Ishikawa (cell line): ENCODE results near the gene PLEKHN1.

ENCODE experiments used
- CEBPB ChIP-seq: IDR thresholded peaks from 2 replicates; pipeline ENCODE4 v1.6.1; 2012
- EP300 ChIP-seq: IDR thresholded peaks from 2 replicates; pipeline ENCODE4 v1.6.1; 2012; ENCODE audit warnings: borderline replicate concordance
- FOXM1 ChIP-seq: IDR thresholded peaks from 2 replicates; pipeline ENCODE4 v1.6.1; 2012; ENCODE audit warnings: low read depth, borderline replicate concordance
- MAX ChIP-seq: IDR thresholded peaks from 2 replicates; pipeline ENCODE4 v1.6.1; 2012
- NFIC ChIP-seq: IDR thresholded peaks from 2 replicates; pipeline ENCODE4 v1.6.1; 2012
- RAD21 ChIP-seq: IDR thresholded peaks from 2 replicates; pipeline ENCODE4 v1.6.1; 2012; ENCODE audit warnings: low read depth
- REST ChIP-seq: IDR thresholded peaks from 2 replicates; pipeline ENCODE4 v1.6.1; 2012; ENCODE audit warnings: low read depth, mild to moderate bottlenecking
- TCF12 ChIP-seq: IDR thresholded peaks from 2 replicates; pipeline ENCODE4 v1.6.1; 2012; ENCODE audit warnings: low read depth
- TEAD4 ChIP-seq: IDR thresholded peaks from 2 replicates; pipeline ENCODE4 v1.6.1; 2012
- ZBTB7A ChIP-seq: IDR thresholded peaks from 2 replicates; pipeline ENCODE4 v1.6.1; 2012; ENCODE audit warnings: low read depth

- peak; percentile 55; the same call in 1 of the 2 replicates for TF ChIP-seq MAX
- TF ChIP-seq REST, result no peak
- no peak for TF ChIP-seq CEBPB
- no peak for TF ChIP-seq RAD21
- TF ChIP-seq EP300, result 0 out of 2 replicates have a peak, but pooled peaks have one; percentile 12
- TF ChIP-seq TCF12, result no peak
- TF ChIP-seq NFIC, result peak; percentile 62; the same call in 1 of the 2 replicates
- no peak for TF ChIP-seq FOXM1
- TF ChIP-seq ZBTB7A, result peak; percentile 86; the same call in 1 of the 2 replicates
- no peak for TF ChIP-seq TEAD4
These were observed 32.9 kb downstream of the PLEKHN1 start for GRCh38 chr1:998995-999724.
